HG02798 (cell line): Measurements from ENCODE around the gene FBXW9.
A peak's percentile ranks its signal among the peaks of the same experiment; 100 is the strongest.
"Not testable (repeated sequence)": the region's sequence is repeated elsewhere in the genome, so short reads cannot be mapped to it uniquely, and the experiment has no call there.

Experiments used
- ATAC-seq: cut with Tn5 transposase; IDR thresholded peaks from one replicate; pipeline ENCODE4 v1.9.1; 2021; ENCODE audit warnings: mild to moderate bottlenecking; ENCODE audit not compliant: unreplicated experiment, poor library complexity

Gene FBXW9

GRCh38 chr19:12687496-12688196, 8.8 kb downstream of the FBXW9 start, which contains the start of gene GNG14:
Gene GNG14 (plus strand): TSS chr19:12687998. CDS start chr19:12688049, 51 bp downstream.
- no peak for ATAC-seq

DNA sequence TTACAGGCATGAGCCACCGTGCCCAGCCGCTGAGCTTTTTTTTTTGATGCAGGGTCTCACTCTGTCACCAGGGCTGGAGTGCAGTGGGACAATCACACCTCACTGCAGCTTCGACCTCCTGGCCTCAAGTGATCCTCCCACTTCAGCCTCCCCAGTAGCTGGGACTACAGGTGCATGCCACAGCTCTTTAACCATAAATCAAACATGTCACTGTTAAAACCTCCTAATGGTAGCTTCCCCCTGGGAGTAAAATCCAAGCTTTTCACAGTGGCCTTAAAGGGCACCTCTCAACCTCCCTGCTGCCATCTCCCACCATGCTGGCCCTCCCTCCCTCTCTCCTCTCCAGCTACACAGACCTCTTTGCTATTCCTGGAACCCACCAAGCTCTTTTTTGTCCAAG, 10.6 kb downstream of the FBXW9 start:
- no peak for ATAC-seq

DNA sequence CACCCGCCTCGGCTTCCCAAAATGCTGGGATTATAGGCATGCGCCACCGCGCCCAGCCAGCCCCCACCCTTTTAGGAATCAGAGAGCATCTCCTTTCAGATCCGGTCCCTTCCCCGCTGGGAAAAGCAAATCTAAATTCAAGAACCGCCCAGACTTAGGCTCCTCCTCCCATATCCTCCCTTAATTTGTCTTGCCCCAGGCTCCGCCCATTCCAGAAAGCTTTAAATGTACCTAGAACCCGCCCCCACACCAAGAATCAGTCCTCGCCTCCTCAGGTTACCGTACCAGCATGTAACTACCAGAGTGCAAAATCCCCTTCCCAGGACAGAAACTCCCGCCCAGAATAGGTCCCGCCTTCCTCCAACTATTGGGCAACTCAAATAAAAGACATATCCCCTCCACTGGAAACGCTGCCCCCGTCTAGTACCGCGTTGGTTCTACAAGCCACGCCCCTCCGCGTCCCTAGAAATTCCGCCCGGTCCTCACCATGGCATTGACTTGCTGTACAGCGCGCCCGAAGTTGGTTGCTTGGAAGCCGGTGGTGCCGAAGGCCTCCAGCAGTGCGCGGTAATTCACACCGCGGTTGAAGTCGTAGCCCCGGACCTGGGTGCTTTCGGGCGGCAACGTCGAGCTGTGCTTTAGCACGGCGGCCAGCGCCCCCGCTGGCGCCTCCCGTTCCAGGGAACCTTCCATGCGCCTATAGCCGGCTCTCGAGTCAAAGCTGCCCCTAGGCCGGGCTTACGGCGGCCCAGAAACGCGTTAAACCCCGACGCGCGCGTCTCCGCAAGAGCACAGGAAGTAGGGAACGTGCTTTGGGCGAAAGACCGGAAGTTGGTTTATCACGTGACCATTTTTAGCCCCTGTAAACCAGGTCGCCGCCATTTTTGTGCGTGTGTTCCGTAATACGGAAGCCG, 15.1 kb downstream of the FBXW9 start, which contains the start of gene DHPS:
Gene DHPS (minus strand): TSS at position 807 of the 914 bp plus-strand sequence. CDS start 114 bp downstream, at position 693.
- ATAC-seq, result peak; percentile 83

- ATAC-seq, result no peak
These were observed 16.4 kb downstream of the FBXW9 start for GRCh38 chr19:12680034-12680433.

- not testable (repeated sequence) for ATAC-seq
These were observed 18.4 kb downstream of the FBXW9 start for GRCh38 chr19:12678039-12678438.

DNA sequence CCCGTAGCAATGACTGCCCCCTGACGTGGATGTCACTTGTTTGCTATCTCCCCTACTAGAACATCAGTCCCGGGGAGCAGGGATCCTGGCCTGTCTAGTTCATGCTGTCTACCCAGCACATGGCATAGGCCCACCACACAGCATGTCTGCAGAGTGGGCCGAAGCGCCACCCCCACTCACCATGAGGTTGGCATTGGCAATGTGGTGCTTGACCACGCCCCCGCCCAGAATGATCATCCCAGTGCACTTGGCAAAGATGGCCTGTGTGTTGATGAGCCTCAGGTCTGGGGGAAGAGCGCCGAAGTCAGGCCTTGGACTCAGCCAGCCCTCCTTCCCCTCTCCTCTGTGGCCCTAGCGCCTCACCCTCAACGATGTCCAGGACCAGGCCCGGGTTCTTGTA, 19.5 kb downstream of the FBXW9 start:
- no peak for ATAC-seq

DNA sequence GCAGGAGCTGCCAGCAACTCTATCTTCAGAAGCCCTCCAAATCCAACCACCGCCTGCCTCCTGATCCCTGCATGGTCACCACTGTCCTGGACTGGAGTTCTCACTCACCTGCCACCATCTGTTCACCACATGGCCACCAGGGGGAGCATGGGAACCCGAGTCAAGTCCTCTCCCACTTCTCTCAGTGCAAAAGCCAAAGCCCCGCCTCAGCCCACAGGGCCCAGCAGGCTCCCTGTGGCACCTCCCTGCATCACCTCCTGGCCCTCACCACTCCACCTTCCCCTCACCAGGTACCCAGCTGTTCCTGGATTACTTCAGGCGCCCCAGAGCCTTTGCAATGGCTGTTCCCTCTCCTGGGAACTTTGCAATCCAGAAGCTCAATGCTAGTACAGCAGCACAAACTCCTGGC, 20.0 kb downstream of the FBXW9 start:
- ATAC-seq, result peak; percentile 36

GRCh38 chr19:12675940-12676339, 20.5 kb downstream of the FBXW9 start:
- no peak for ATAC-seq

DNA sequence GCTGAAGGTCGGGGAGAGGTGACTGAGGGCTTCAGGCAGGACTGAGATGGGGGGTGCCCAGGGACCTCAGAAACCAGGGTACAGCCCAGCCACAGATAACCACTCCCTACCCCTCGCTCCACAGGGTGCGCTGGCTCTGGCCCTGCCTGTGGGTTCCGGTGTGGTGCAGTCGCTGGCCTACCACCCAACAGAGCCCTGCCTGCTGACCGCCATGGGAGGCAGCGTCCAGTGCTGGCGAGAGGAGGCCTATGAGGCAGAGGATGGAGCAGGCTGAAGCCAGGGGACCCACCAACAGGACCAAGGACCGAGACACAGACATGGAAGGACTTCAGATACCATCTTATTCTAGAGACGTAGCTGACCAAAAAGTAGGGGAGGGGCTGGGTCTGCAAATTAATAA, 21.0 kb downstream of the FBXW9 start:
- no peak for ATAC-seq

- no peak for ATAC-seq
These were observed 23.7 kb downstream of the FBXW9 start for GRCh38 chr19:12672744-12673143.

- ATAC-seq, result no peak
These were observed 26.1 kb downstream of the FBXW9 start for GRCh38 chr19:12670159-12670928.

DNA sequence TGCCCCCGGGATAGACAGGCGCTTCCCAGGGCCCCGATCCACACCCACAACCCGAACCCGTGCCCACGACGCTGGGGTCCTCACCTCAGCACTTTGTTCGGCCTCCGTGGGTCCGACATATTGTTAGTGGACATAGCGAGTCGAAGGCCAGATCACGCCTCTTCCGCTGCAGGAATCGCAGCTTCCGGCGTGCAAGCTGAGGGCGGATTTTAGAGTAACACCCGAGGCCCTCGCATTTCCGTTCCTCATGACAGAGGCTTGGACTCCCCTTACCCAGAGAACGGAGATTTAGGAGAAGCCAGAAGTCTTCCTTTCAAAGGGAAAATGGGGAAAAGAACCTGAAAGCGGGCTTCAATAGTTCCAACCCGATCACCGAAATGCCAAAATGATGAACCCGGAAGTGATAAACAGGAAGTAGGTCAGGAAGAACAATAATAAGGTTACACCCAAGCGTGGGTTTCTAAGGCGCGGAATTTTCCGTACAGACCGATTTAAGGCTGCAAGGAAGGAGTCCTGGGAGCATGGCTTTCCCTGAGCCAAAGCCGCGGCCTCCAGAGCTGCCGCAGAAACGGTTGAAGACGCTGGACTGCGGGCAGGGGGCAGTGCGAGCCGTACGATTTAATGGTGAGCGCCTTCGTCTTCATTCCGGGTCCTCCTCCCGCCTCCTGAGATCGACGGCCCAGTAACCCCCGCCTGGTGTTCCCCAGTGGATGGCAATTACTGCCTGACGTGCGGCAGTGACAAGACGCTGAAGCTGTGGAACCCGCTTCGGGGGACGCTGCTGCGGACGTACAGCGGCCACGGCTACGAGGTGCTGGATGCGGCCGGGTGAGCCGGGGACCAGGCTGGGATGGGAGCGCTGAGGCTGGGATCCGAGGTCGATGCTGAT, 26.9 kb downstream of the FBXW9 start:
- peak; percentile 56 for ATAC-seq

GRCh38 chr19:12668932-12669269, 27.5 kb downstream of the FBXW9 start:
- no peak for ATAC-seq

- ATAC-seq, result no peak
These were observed 28.1 kb downstream of the FBXW9 start for GRCh38 chr19:12668346-12668745.

DNA sequence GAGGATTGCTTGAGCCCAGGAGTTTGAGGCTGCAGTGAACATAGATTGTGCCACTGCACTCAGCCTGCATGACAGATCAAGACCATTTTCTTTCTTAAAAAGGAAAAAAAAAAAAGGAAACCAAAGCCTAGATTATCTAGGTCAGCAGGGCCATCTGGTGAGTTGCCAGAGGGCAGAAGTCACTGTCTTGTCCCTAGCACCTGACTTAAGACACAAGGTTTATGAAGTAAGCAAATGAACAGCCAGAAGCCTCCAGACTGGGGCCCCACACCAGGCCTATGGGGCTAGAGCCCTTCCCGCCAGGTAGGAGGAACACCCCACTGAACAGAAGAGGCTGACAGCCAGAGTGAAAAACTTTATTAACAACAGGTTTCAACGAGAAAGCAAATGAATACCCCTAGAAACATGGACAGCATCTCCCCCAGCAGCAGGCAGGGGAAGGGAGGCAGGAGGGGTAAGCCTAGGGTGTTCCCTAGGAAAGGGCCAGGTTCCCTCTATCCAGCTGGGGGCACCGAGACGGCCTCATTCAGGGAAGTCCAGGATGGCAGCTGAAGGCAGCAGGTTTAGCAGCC, 28.6 kb downstream of the FBXW9 start:
- no peak for ATAC-seq

- peak; percentile 64 for ATAC-seq
These were observed 30.0 kb downstream of the FBXW9 start, which contains the start of the genes MAN2B1 and WDR83 for GRCh38 chr19:12666265-12667048. Gene MAN2B1 (minus strand): TSS chr19:12666742. CDS start chr19:12666701, 41 bp downstream. Gene WDR83 (plus strand): TSS chr19:12666807. CDS start chr19:12669791, 2,984 bp downstream.

DNA sequence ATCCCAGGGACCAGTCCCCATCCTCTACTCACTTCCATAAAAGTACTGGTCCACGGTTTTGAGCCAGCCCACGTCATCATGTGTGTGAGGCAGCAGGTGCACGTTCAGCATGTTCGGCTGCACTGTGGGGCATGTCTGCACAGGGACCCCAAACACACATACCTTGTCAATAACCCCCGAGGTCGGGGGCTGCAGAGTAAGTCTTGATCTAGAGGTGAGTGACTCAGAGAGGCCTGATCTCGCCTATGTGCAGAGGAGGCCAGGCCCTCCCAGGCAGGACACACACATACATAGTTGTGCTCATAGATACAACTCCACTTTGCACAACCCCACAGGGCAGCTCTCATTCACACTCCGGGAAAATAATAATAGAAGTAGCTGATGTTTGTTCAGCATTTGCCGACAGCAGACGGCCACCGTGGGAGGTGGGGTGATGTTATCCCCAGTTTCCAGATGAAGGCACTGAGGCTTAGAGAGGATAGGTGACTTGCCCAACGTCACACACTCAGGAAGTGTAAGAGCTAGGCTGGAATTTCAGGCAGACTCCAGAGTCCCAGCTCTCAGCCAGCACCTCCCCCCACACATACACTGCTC, 30.7 kb downstream of the FBXW9 start:
- ATAC-seq, result no peak

- no peak for ATAC-seq
These were observed 31.2 kb downstream of the FBXW9 start for GRCh38 chr19:12665281-12665573.
